ENCODE data around the gene CYP26C1.

DNA sequence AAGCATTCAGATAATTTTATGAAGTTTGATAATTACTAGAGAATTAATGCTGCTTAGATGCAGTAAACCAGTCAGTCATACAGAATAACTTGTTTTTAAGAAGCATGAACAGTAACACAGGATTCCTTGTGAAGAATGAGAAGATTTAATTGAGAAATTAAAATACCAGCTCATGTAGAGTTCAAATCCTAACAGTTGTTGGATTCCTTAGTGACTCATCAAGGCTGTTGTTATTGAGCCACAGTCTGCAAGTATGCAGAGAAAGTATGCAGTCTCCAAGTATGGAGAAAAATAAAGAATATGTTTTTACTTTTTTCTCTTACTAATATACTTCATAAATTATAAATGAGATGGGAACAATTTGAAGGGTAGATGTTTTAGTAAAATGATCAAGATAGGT lies 30.2 kb upstream of the CYP26C1 start:
- TF ChIP-seq, protein P1, sequence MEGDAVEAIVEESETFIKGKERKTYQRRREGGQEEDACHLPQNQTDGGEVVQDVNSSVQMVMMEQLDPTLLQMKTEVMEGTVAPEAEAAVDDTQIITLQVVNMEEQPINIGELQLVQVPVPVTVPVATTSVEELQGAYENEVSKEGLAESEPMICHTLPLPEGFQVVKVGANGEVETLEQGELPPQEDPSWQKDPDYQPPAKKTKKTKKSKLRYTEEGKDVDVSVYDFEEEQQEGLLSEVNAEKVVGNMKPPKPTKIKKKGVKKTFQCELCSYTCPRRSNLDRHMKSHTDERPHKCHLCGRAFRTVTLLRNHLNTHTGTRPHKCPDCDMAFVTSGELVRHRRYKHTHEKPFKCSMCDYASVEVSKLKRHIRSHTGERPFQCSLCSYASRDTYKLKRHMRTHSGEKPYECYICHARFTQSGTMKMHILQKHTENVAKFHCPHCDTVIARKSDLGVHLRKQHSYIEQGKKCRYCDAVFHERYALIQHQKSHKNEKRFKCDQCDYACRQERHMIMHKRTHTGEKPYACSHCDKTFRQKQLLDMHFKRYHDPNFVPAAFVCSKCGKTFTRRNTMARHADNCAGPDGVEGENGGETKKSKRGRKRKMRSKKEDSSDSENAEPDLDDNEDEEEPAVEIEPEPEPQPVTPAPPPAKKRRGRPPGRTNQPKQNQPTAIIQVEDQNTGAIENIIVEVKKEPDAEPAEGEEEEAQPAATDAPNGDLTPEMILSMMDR (conservative IDR thresholded peaks at IDR 0.05; ENCODE audit: low read length): no peak
- TF ChIP-seq EZH2phosphoT487 (IDR thresholded peaks at IDR 0.05; ENCODE audit: borderline replicate concordance, low read depth, low read length): no peak

Data from OCI-LY7 (cell line).